Stimulated activated CD8-positive, alpha-beta memory T cell treated with anti-CD3 and anti-CD28 coated beads, Interleukin-12 subunit alpha, Interleukin-12 subunit beta, amount 100 ng/mL, for 24 hours (primary cell): ENCODE results near the gene ZNF675.
"Not testable (repeated sequence)": the region's sequence is repeated elsewhere in the genome, so short reads cannot be mapped to it uniquely, and the experiment has no call there.

ENCODE experiments used
- DNase-seq: peaks from one replicate; pipeline ENCODE4 v3.0.0-alpha.2; 2020; ENCODE audit errors: extremely low read depth

Gene ZNF675

GRCh38 chr19:23686621-23687423 is at the start of gene ZNF675:
Gene ZNF675 (minus strand): TSS chr19:23687212. CDS start chr19:23687033, 179 bp downstream.
- DNase-seq, result peak; percentile 66

- DNase-seq, result not testable (repeated sequence)
These were observed 43.9 kb upstream of the ZNF675 start for GRCh38 chr19:23730729-23731465.

- not testable (repeated sequence) for DNase-seq
These were observed 37.1 kb upstream of the ZNF675 start for GRCh38 chr19:23724161-23724560.

- DNase-seq, result no peak
These were observed 31.8 kb upstream of the ZNF675 start for GRCh38 chr19:23718802-23719201.

- DNase-seq, result no peak
These were observed 29.8 kb upstream of the ZNF675 start for GRCh38 chr19:23716792-23717191.

- no peak for DNase-seq
These were observed 22.3 kb upstream of the ZNF675 start for GRCh38 chr19:23709347-23709746.

GRCh38 chr19:23706657-23707056 is 19.6 kb upstream of the ZNF675 start:
- no peak for DNase-seq

GRCh38 chr19:23699521-23699860 is 12.5 kb upstream of the ZNF675 start:
- DNase-seq, result no peak

- DNase-seq, result no peak
These were observed 11.9 kb upstream of the ZNF675 start for GRCh38 chr19:23698711-23699520.

GRCh38 chr19:23692937-23693336 is 5.9 kb upstream of the ZNF675 start:
- DNase-seq, result not testable (repeated sequence)

GRCh38 chr19:23673132-23673531 is 13.9 kb downstream of the ZNF675 start:
- DNase-seq, result no peak

- DNase-seq, result not testable (repeated sequence)
These were observed 18.4 kb downstream of the ZNF675 start for GRCh38 chr19:23668606-23669005.

- no peak for DNase-seq
These were observed 21.2 kb downstream of the ZNF675 start for GRCh38 chr19:23665651-23666410.

- not testable (repeated sequence) for DNase-seq
These were observed 37.2 kb downstream of the ZNF675 start for GRCh38 chr19:23649817-23650216.
